HL-60 (cell line): ENCODE results near the gene PKNOX1.

Experiments used
- DNase-seq, 2 experiments: peaks; one replicate each; pipeline ENCODE4 v3.0.0-alpha.2; 2010 to 2020; ENCODE audit warnings: low read depth in 1 of 2, low spot score in 1 of 2
- H3K27ac ChIP-seq: fragments of 250-450 bp; sonication (Bioruptor Pico); replicated peaks from 2 replicates; pipeline ENCODE4 v1.5.1; 2020; ENCODE audit warnings: mild to moderate bottlenecking, moderate library complexity
- H3K27me3 ChIP-seq: fragments of 250-450 bp; sonication (Bioruptor Pico); 2 replicates; pipeline ENCODE4 v1.5.1; 2021; ENCODE audit warnings: mild to moderate bottlenecking, moderate library complexity; ENCODE audit not compliant: insufficient read depth, poor library complexity, severe bottlenecking
- H3K4me3 ChIP-seq: replicated peaks from 2 replicates; pipeline ENCODE4 v1.5.1; 2011; ENCODE audit warnings: mild to moderate bottlenecking, control low read depth, low read length; ENCODE audit not compliant: insufficient read depth
- CTCF ChIP-seq: IDR thresholded peaks from one replicate; pipeline ENCODE4 v1.5.1; 2011; ENCODE audit warnings: low read length, control low read depth, inconsistent platforms; ENCODE audit not compliant: insufficient read depth
- GABPA ChIP-seq: IDR thresholded peaks from 2 replicates; pipeline ENCODE4 v1.6.1; 2012; ENCODE audit warnings: low read depth
- POLR2AphosphoS5 ChIP-seq: IDR thresholded peaks from 2 replicates; pipeline ENCODE4 v1.6.1; 2012; ENCODE audit warnings: low read depth
- REST ChIP-seq: IDR thresholded peaks from 2 replicates; pipeline ENCODE4 v1.6.1; 2012; ENCODE audit warnings: low read depth; ENCODE audit not compliant: insufficient replicate concordance
- SPI1 ChIP-seq: IDR thresholded peaks from 2 replicates; pipeline ENCODE4 v1.6.1; 2012; ENCODE audit warnings: low read depth, mild to moderate bottlenecking, borderline replicate concordance

Gene PKNOX1

GRCh38 chr21:42981214-42981523 lies 6.8 kb downstream of the PKNOX1 start:
- no peak for DNase-seq
- H3K27ac ChIP-seq, result peak overlapping the region; percentile 26
- no peak overlapping the region for H3K4me3 ChIP-seq
- TF ChIP-seq REST (no peak), GABPA (no peak), POLR2AphosphoS5 (no peak), CTCF (no peak), SPI1 (no peak)
- H3K27me3 ChIP-seq, result no peaks in the 10 kb centered on the region

GRCh38 chr21:42981862-42982261 lies 7.5 kb downstream of the PKNOX1 start:
- Histone ChIP-seq H3K27ac (no peak overlapping the region), H3K4me3 (no peak overlapping the region), H3K27me3 (no peaks in the 10 kb centered on the region)
- TF ChIP-seq REST, result no peak
- TF ChIP-seq POLR2AphosphoS5, result no peak
- no peak for TF ChIP-seq SPI1
- TF ChIP-seq GABPA, result no peak
- TF ChIP-seq CTCF, result no peak
- no peak for DNase-seq

GRCh38 chr21:42983103-42983502 lies 8.7 kb downstream of the PKNOX1 start:
- TF ChIP-seq CTCF, result no peak
- DNase-seq, result no peak
- H3K27ac ChIP-seq, result no peak overlapping the region
- H3K27me3 ChIP-seq, result no peaks in the 10 kb centered on the region
- no peak overlapping the region for H3K4me3 ChIP-seq

- H3K27ac ChIP-seq, result no peak overlapping the region
- DNase-seq, result no peak
- TF ChIP-seq POLR2AphosphoS5 (no peak), SPI1 (no peak), CTCF (no peak), REST (no peak), GABPA (no peak)
- H3K27me3 ChIP-seq, result no peaks in the 10 kb centered on the region
- H3K4me3 ChIP-seq, result no peak overlapping the region
Measured at GRCh38 chr21:42983869-42984268, 9.5 kb downstream of the PKNOX1 start.
